GM23338 (cell line): ENCODE results near the gene GTPBP1.

Experiments used
- CREB1 ChIP-seq: fragments of 250-450 bp; sonication (Bioruptor Pico); IDR thresholded peaks from 2 replicates; pipeline ENCODE4 v1.5.0; 2020; ENCODE audit warnings: low read depth, mild to moderate bottlenecking, moderate library complexity
- CTCF ChIP-seq, 2 experiments: fragments of 200-600 bp in 1 of 2; sonication (generic) in 1 of 2; conservative IDR thresholded peaks; 2 replicates each; pipeline versions ENCODE4 v1.5.1 to v1.6.1; 2016 to 2017; ENCODE audit warnings: antibody characterized with exemption in 2 of 2, low read depth in 2 of 2, mild to moderate bottlenecking in 2 of 2, moderate library complexity in 1 of 2
- ETS1 ChIP-seq: IDR thresholded peaks from 2 replicates; pipeline ENCODE4 v1.6.1; 2016; ENCODE audit warnings: antibody characterized with exemption
- EZH2 ChIP-seq: fragments of 200-600 bp; sonication (generic); IDR thresholded peaks from one replicate; pipeline ENCODE4 v1.8.0; 2017; ENCODE audit warnings: antibody characterized with exemption, mild to moderate bottlenecking, low read depth; ENCODE audit not compliant: unreplicated experiment
- EZH2phosphoT487 ChIP-seq: fragments of 200-600 bp; sonication (generic); IDR thresholded peaks from one replicate; pipeline ENCODE4 v1.8.1; 2018; ENCODE audit warnings: antibody characterized with exemption; ENCODE audit not compliant: unreplicated experiment
- JUNB ChIP-seq: IDR thresholded peaks from one replicate; pipeline ENCODE4 v1.6.1; 2016; ENCODE audit warnings: antibody characterized with exemption; ENCODE audit not compliant: unreplicated experiment
- NANOG ChIP-seq: IDR thresholded peaks from 2 replicates; pipeline ENCODE4 v1.6.1; 2016; ENCODE audit warnings: antibody characterized with exemption, borderline replicate concordance
- POLR2AphosphoS5 ChIP-seq: IDR thresholded peaks from 2 replicates; pipeline ENCODE4 v1.6.1; 2016; ENCODE audit warnings: antibody characterized with exemption, low read depth
- REST ChIP-seq: IDR thresholded peaks from one replicate; pipeline ENCODE4 v1.6.1; 2018; ENCODE audit warnings: antibody characterized with exemption; ENCODE audit not compliant: unreplicated experiment
- STAT1 ChIP-seq: IDR thresholded peaks from one replicate; pipeline ENCODE4 v1.6.1; 2016; ENCODE audit warnings: antibody characterized with exemption; ENCODE audit not compliant: unreplicated experiment
- ZNF114 ChIP-seq: fragments of 250-450 bp; sonication (Bioruptor Pico); IDR thresholded peaks from 2 replicates; pipeline ENCODE4 v1.5.0; 2020; ENCODE audit warnings: mild to moderate bottlenecking, moderate library complexity
- ZNF331 ChIP-seq: fragments of 250-450 bp; sonication (Bioruptor Pico); IDR thresholded peaks from 2 replicates; pipeline ENCODE4 v1.5.0; 2020; ENCODE audit warnings: low read depth, mild to moderate bottlenecking, moderate library complexity
- ZNF462 ChIP-seq: fragments of 250-450 bp; sonication (Bioruptor Pico); IDR thresholded peaks from 2 replicates; pipeline ENCODE4 v1.5.0; 2020; ENCODE audit warnings: mild to moderate bottlenecking, moderate library complexity

- TF ChIP-seq CTCF (conservative IDR thresholded peaks at IDR 0.05; ENCODE audit: low read depth in 2 of 2) (no peak), REST (no peak), POLR2AphosphoS5 (no peak), EZH2 (no peak), NANOG (no peak), EZH2phosphoT487 (no peak), ETS1 (no peak), ZNF114 (no peak), CREB1 (CRISPR knock-in tag) (no peak), JUNB (no peak), ZNF331 (CRISPR knock-in tag) (no peak), STAT1 (no peak), ZNF462 (CRISPR knock-in tag) (no peak)
Measured at GRCh38 chr22:38767313-38767712, 61.6 kb downstream of the GTPBP1 start.
